Effector memory CD8-positive, alpha-beta T cell (primary cell): Measurements from ENCODE around the gene SPOP.

Source experiments
- ATAC-seq: fragments of 150-1000 bp; cut with Tn5 transposase; replicated peaks from 2 replicates; pipeline ENCODE4 v1.10.0; 2021; ENCODE audit warnings: mild to moderate bottlenecking, moderate library complexity
- DNase-seq, 3 experiments: peaks; one replicate each; pipeline ENCODE4 v3.0.0; 2021
- H3K27ac Mint-ChIP-seq, 2 donors: one replicate each; pipeline ENCODE4 v1.8.0; 2022; ENCODE audit warnings: mild to moderate bottlenecking in 2 of 2, mixed read lengths in 2 of 2, moderate library complexity in 2 of 2
- H3K27me3 Mint-ChIP-seq, 2 donors: one replicate each; pipeline ENCODE4 v1.8.0; 2022; ENCODE audit warnings: mixed read lengths in 2 of 2
- H3K36me3 Mint-ChIP-seq: one replicate; pipeline ENCODE4 v1.8.0; 2022; ENCODE audit warnings: mild to moderate bottlenecking, moderate library complexity, mixed read lengths; ENCODE audit not compliant: insufficient read depth
- H3K4me1 Mint-ChIP-seq, 2 donors: one replicate each; pipeline ENCODE4 v1.8.0; 2022; ENCODE audit warnings: low read depth in 2 of 2, mixed read lengths in 2 of 2
- H3K4me3 Mint-ChIP-seq, 2 donors: one replicate each; pipeline ENCODE4 v1.8.0; 2022; ENCODE audit warnings: mild to moderate bottlenecking in 2 of 2, mixed read lengths in 2 of 2, moderate library complexity in 2 of 2
- H3K9me3 Mint-ChIP-seq, 2 donors: one replicate each; pipeline ENCODE4 v1.8.0; 2022; ENCODE audit warnings: mixed read lengths in 2 of 2

The SPOP gene

GRCh38 chr17:49612726-49613125 lies 65.2 kb downstream of the SPOP start:
- Mint-ChIP-seq H3K27ac (no peak overlapping the region), H3K4me1 (peaks cover 3% of the 10 kb centered on the region in 2 donors), H3K36me3 (peaks cover 61% of the 10 kb centered on the region), H3K9me3 (no peaks in the 10 kb centered on the region), H3K27me3 (no peaks in the 10 kb centered on the region), H3K4me3 (no peak overlapping the region)
- no peak for ATAC-seq
- DNase-seq: no peak

GRCh38 chr17:49610883-49611584 lies 66.9 kb downstream of the SPOP start:
- Mint-ChIP-seq H3K9me3 (no peaks in the 10 kb centered on the region), H3K4me1 (no peaks in the 10 kb centered on the region), H3K27me3 (no peaks in the 10 kb centered on the region), H3K4me3 (no peak overlapping the region), H3K36me3 (peaks cover 61% of the 10 kb centered on the region), H3K27ac (peak overlapping the region; percentile 7 to 59)
- ATAC-seq (no peak), DNase-seq (no peak)

GRCh38 chr17:49604314-49604869 lies 73.5 kb downstream of the SPOP start:
- H3K4me3 Mint-ChIP-seq: no peak overlapping the region
- ATAC-seq (no peak), DNase-seq (no peak)
- H3K36me3 Mint-ChIP-seq: peaks cover 79% of the 10 kb centered on the region
- no peaks in the 10 kb centered on the region for H3K4me1 Mint-ChIP-seq
- no peaks in the 10 kb centered on the region for H3K9me3 Mint-ChIP-seq
- no peaks in the 10 kb centered on the region for H3K27me3 Mint-ChIP-seq
- no peak overlapping the region for H3K27ac Mint-ChIP-seq

GRCh38 chr17:49603720-49604119 lies 74.2 kb downstream of the SPOP start:
- Mint-ChIP-seq H3K4me3 (no peak overlapping the region), H3K36me3 (peaks cover 82% of the 10 kb centered on the region), H3K27me3 (no peaks in the 10 kb centered on the region), H3K4me1 (no peaks in the 10 kb centered on the region), H3K9me3 (no peaks in the 10 kb centered on the region), H3K27ac (peak overlapping the region in 1 of 2 donors; percentile 54)
- no peak for ATAC-seq
- DNase-seq: no peak

GRCh38 chr17:49603238-49603637 lies 74.7 kb downstream of the SPOP start:
- DNase-seq: no peak
- Mint-ChIP-seq H3K4me3 (no peak overlapping the region), H3K36me3 (peaks cover 83% of the 10 kb centered on the region), H3K4me1 (no peaks in the 10 kb centered on the region), H3K9me3 (no peaks in the 10 kb centered on the region), H3K27me3 (no peaks in the 10 kb centered on the region), H3K27ac (peak overlapping the region in 1 of 2 donors; percentile 54)
- no peak for ATAC-seq

- Mint-ChIP-seq H3K4me3 (no peak overlapping the region), H3K36me3 (peaks cover 84% of the 10 kb centered on the region), H3K27me3 (no peaks in the 10 kb centered on the region), H3K9me3 (no peaks in the 10 kb centered on the region), H3K27ac (peak overlapping the region in 1 of 2 donors; percentile 29), H3K4me1 (no peaks in the 10 kb centered on the region)
- DNase-seq (no peak), ATAC-seq (no peak)
Observed at GRCh38 chr17:49602783-49603182, 75.1 kb downstream of the SPOP start.

- Mint-ChIP-seq H3K4me1 (no peaks in the 10 kb centered on the region), H3K27ac (no peak overlapping the region), H3K9me3 (no peaks in the 10 kb centered on the region), H3K36me3 (peaks cover 66% of the 10 kb centered on the region), H3K27me3 (no peaks in the 10 kb centered on the region), H3K4me3 (no peak overlapping the region)
- no peak for ATAC-seq
- DNase-seq: no peak
Observed at GRCh38 chr17:49600949-49601348, 76.9 kb downstream of the SPOP start.

GRCh38 chr17:49598918-49599317 lies 79.0 kb downstream of the SPOP start:
- no peak for DNase-seq
- Mint-ChIP-seq H3K27me3 (no peaks in the 10 kb centered on the region), H3K27ac (no peak overlapping the region), H3K4me1 (no peaks in the 10 kb centered on the region), H3K4me3 (no peak overlapping the region), H3K36me3 (peaks cover 52% of the 10 kb centered on the region), H3K9me3 (no peaks in the 10 kb centered on the region)
- no peak for ATAC-seq

GRCh38 chr17:49597928-49598655 lies 79.8 kb downstream of the SPOP start:
- no peak for ATAC-seq
- H3K27me3 Mint-ChIP-seq: no peaks in the 10 kb centered on the region
- DNase-seq: no peak
- H3K36me3 Mint-ChIP-seq: peaks cover 44% of the 10 kb centered on the region
- H3K4me1 Mint-ChIP-seq: no peaks in the 10 kb centered on the region
- H3K4me3 Mint-ChIP-seq: no peak overlapping the region
- H3K27ac Mint-ChIP-seq: no peak overlapping the region
- H3K9me3 Mint-ChIP-seq: no peaks in the 10 kb centered on the region

- ATAC-seq: no peak
- Mint-ChIP-seq H3K27ac (no peak overlapping the region), H3K9me3 (no peaks in the 10 kb centered on the region), H3K27me3 (no peaks in the 10 kb centered on the region), H3K36me3 (peaks cover 40% of the 10 kb centered on the region), H3K4me1 (no peaks in the 10 kb centered on the region), H3K4me3 (no peak overlapping the region)
- DNase-seq: no peak
Observed at GRCh38 chr17:49597436-49597835, 80.5 kb downstream of the SPOP start.

GRCh38 chr17:49596613-49597244 lies 81.2 kb downstream of the SPOP start:
- DNase-seq (no peak), ATAC-seq (no peak)
- Mint-ChIP-seq H3K9me3 (no peaks in the 10 kb centered on the region), H3K27me3 (no peaks in the 10 kb centered on the region), H3K4me3 (no peak overlapping the region), H3K36me3 (peaks cover 38% of the 10 kb centered on the region), H3K27ac (no peak overlapping the region), H3K4me1 (peaks cover 0 to 5% of the 10 kb centered on the region in 2 donors)

GRCh38 chr17:49595980-49596379 lies 81.9 kb downstream of the SPOP start:
- DNase-seq (no peak), ATAC-seq (no peak)
- no peak overlapping the region for H3K4me3 Mint-ChIP-seq
- H3K4me1 Mint-ChIP-seq: peaks cover 0 to 5% of the 10 kb centered on the region in 2 donors
- H3K27me3 Mint-ChIP-seq: no peaks in the 10 kb centered on the region
- H3K36me3 Mint-ChIP-seq: peaks cover 32% of the 10 kb centered on the region
- no peak overlapping the region for H3K27ac Mint-ChIP-seq
- no peaks in the 10 kb centered on the region for H3K9me3 Mint-ChIP-seq

GRCh38 chr17:49595328-49595727 lies 82.6 kb downstream of the SPOP start:
- Mint-ChIP-seq H3K36me3 (peaks cover 28% of the 10 kb centered on the region), H3K9me3 (no peaks in the 10 kb centered on the region)

More at GRCh38 chr17:49595328-49595727, 82.6 kb downstream of the SPOP start:
- no peak for DNase-seq
- Mint-ChIP-seq H3K27me3 (no peaks in the 10 kb centered on the region), H3K4me3 (no peak overlapping the region), H3K4me1 (peaks cover 0 to 5% of the 10 kb centered on the region in 2 donors), H3K27ac (no peak overlapping the region)
- no peak for ATAC-seq
